NB4 (cell line): ENCODE results near the gene FLRT1.

Experiments used
- TF ChIP-seq, protein P1 (sequence below): IDR thresholded peaks from one replicate; pipeline ENCODE4 v1.5.1; 2012; ENCODE audit warnings: low read depth, low read length
- TF ChIP-seq, protein P2 (sequence below): IDR thresholded peaks from 2 replicates; pipeline ENCODE4 v1.6.1; 2011; ENCODE audit warnings: low read depth, low read length

GRCh38 chr11:64008283-64008913, 27.3 kb upstream of the FLRT1 start:
- TF ChIP-seq, protein P1, sequence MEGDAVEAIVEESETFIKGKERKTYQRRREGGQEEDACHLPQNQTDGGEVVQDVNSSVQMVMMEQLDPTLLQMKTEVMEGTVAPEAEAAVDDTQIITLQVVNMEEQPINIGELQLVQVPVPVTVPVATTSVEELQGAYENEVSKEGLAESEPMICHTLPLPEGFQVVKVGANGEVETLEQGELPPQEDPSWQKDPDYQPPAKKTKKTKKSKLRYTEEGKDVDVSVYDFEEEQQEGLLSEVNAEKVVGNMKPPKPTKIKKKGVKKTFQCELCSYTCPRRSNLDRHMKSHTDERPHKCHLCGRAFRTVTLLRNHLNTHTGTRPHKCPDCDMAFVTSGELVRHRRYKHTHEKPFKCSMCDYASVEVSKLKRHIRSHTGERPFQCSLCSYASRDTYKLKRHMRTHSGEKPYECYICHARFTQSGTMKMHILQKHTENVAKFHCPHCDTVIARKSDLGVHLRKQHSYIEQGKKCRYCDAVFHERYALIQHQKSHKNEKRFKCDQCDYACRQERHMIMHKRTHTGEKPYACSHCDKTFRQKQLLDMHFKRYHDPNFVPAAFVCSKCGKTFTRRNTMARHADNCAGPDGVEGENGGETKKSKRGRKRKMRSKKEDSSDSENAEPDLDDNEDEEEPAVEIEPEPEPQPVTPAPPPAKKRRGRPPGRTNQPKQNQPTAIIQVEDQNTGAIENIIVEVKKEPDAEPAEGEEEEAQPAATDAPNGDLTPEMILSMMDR: no peak
- TF ChIP-seq, protein P2, sequence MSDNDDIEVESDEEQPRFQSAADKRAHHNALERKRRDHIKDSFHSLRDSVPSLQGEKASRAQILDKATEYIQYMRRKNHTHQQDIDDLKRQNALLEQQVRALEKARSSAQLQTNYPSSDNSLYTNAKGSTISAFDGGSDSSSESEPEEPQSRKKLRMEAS: no peak
